Loucy (cell line): ENCODE measurements around the gene PSME3.
"Not testable (repeated sequence)": the region's sequence is repeated elsewhere in the genome, so short reads cannot be mapped to it uniquely, and the experiment has no call there.

Experiments used
- H2AFZ ChIP-seq: fragments of 200-600 bp; sonication (generic); 2 replicates; pipeline ENCODE4 v1.6.0; 2016; ENCODE audit warnings: antibody characterized with exemption, mild to moderate bottlenecking, low read length, moderate library complexity
- H3F3A ChIP-seq: fragments of 200-600 bp; 2 replicates; pipeline ENCODE4 v1.6.0; 2016; ENCODE audit warnings: antibody characterized with exemption, low read depth, mild to moderate bottlenecking
- H3K27me3 ChIP-seq: fragments of 200-600 bp; sonication (generic); 2 replicates; pipeline ENCODE4 v1.6.1; 2014; ENCODE audit warnings: low read length, mild to moderate bottlenecking; ENCODE audit not compliant: insufficient read depth, poor library complexity, severe bottlenecking
- H3K36me3 ChIP-seq: fragments of 200-600 bp; sonication (generic); 2 replicates; pipeline ENCODE4 v1.6.1; 2016; ENCODE audit warnings: low read length; ENCODE audit not compliant: insufficient read depth
- H3K4me1 ChIP-seq: fragments of 200-600 bp; sonication (generic); 2 replicates; pipeline ENCODE4 v1.5.1; 2014; ENCODE audit warnings: low read length, mild to moderate bottlenecking; ENCODE audit not compliant: insufficient read depth, poor library complexity, severe bottlenecking
- H3K4me2 ChIP-seq: fragments of 200-600 bp; sonication (generic); 2 replicates; pipeline ENCODE4 v1.6.0; 2014; ENCODE audit warnings: antibody characterized with exemption, low read length, low read depth, mild to moderate bottlenecking; ENCODE audit not compliant: poor library complexity, severe bottlenecking
- H3K4me3 ChIP-seq: fragments of 200-600 bp; sonication (generic); 2 replicates; pipeline ENCODE4 v1.5.1; 2014; ENCODE audit warnings: low read length, mild to moderate bottlenecking, mixed read lengths; ENCODE audit not compliant: poor library complexity, severe bottlenecking
- H3K79me2 ChIP-seq: fragments of 200-600 bp; sonication (generic); 2 replicates; pipeline ENCODE4 v1.6.1; 2014; ENCODE audit warnings: low read length; ENCODE audit not compliant: insufficient read depth
- H3K9ac ChIP-seq: fragments of 200-600 bp; sonication (generic); 2 replicates; pipeline ENCODE4 v1.6.0; 2014; ENCODE audit warnings: mild to moderate bottlenecking, low read depth, low read length, moderate library complexity; ENCODE audit not compliant: poor library complexity, severe bottlenecking
- H3K9me2 ChIP-seq: fragments of 200-600 bp; sonication (generic); replicated peaks from 2 replicates; pipeline ENCODE4 v1.6.1; 2016; ENCODE audit warnings: low read depth, low read length, mixed read lengths
- H3K9me3 ChIP-seq: fragments of 200-600 bp; sonication (generic); 2 replicates; pipeline ENCODE4 v1.6.1; 2014; ENCODE audit warnings: mild to moderate bottlenecking, antibody characterized with exemption, low read length, low read depth; ENCODE audit not compliant: insufficient read depth
- H4K20me1 ChIP-seq: fragments of 200-600 bp; sonication (generic); 2 replicates; pipeline ENCODE4 v1.6.0; 2014; ENCODE audit warnings: antibody characterized with exemption, low read length, mild to moderate bottlenecking; ENCODE audit not compliant: insufficient read depth, poor library complexity, severe bottlenecking
- CTCF ChIP-seq: fragments of 200-600 bp; sonication (generic); conservative IDR thresholded peaks from 2 replicates; pipeline ENCODE4 v1.5.1; 2014; ENCODE audit warnings: mild to moderate bottlenecking, antibody characterized with exemption, low read length
- EZH2phosphoT487 ChIP-seq: fragments of 200-600 bp; IDR thresholded peaks from 2 replicates; pipeline ENCODE4 v1.6.1; 2018; ENCODE audit warnings: antibody characterized with exemption, mild to moderate bottlenecking, moderate library complexity, borderline replicate concordance

The PSME3 gene

GRCh38 chr17:42849451-42850181 is 16.4 kb downstream of the PSME3 start:
- Histone ChIP-seq H3K9ac (no peak overlapping the region), H3K4me2 (no peak overlapping the region), H3F3A (no peaks in the 10 kb centered on the region), H3K27me3 (no peaks in the 10 kb centered on the region), H2AFZ (no peak overlapping the region), H3K4me3 (no peak overlapping the region), H3K36me3 (peaks cover 11% of the 10 kb centered on the region; the same call in 1 of the 2 replicates), H3K4me1 (no peaks in the 10 kb centered on the region), H3K9me3 (no peaks in the 10 kb centered on the region), H4K20me1 (no peaks in the 10 kb centered on the region), H3K9me2 (no peaks in the 10 kb centered on the region), H3K79me2 (no peaks in the 10 kb centered on the region)
- TF ChIP-seq EZH2phosphoT487: no peak
- TF ChIP-seq CTCF: no peak

GRCh38 chr17:42850954-42851353 is 17.8 kb downstream of the PSME3 start, which contains the start of gene AOC3:
AOC3 (plus strand) TSS chr17:42851199; CDS start chr17:42851344, 145 bp downstream.
- H3K79me2 ChIP-seq: no peaks in the 10 kb centered on the region
- TF ChIP-seq EZH2phosphoT487 (no peak), CTCF (no peak)
- H3K9ac ChIP-seq: no peak within 1 kb of the TSS
- no peaks in the 10 kb centered on the region for H4K20me1 ChIP-seq
- no peak within 1 kb of the TSS for H3K4me3 ChIP-seq
- H3K4me2 ChIP-seq: no peak within 1 kb of the TSS
- no peaks in the 10 kb centered on the region for H3K9me2 ChIP-seq
- H3K36me3 ChIP-seq: no peaks in the 10 kb centered on the region
- H3F3A ChIP-seq: no peaks in the 10 kb centered on the region
- H2AFZ ChIP-seq: no peak within 1 kb of the TSS
- H3K27me3 ChIP-seq: no peaks in the 10 kb centered on the region
- H3K9me3 ChIP-seq: no peaks in the 10 kb centered on the region
- no peaks in the 10 kb centered on the region for H3K4me1 ChIP-seq

- not testable (repeated sequence) for H2AFZ ChIP-seq, H3K9me3 ChIP-seq, H3K4me2 ChIP-seq, H3K36me3 ChIP-seq, H3K79me2 ChIP-seq, H3K4me1 ChIP-seq, H3K9me2 ChIP-seq, H3K27me3 ChIP-seq, H3K9ac ChIP-seq, H4K20me1 ChIP-seq, H3K4me3 ChIP-seq, H3F3A ChIP-seq
Measured at GRCh38 chr17:42851371-42852240, 18.4 kb downstream of the PSME3 start.
